Lung (tissue), 12 donors: Measurements from ENCODE around the gene DOCK3. TPM values are rescaled to one million over a fixed set of nuclear protein-coding genes. Genes with fewer than 3 reads are reported as not detected.

Experiments used
- ATAC-seq: fragments of 200-7000 bp; cut with Tn5 transposase; one replicate; pipeline ENCODE4 v1.9.1; 2020; ENCODE audit warnings: moderate number of reproducible peaks; ENCODE audit not compliant: insufficient read depth, low FRiP score
- DNase-seq, 3 donors: peaks; one replicate each; pipeline ENCODE4 v3.0.0-alpha.2; 2013 to 2017
- H3K27ac ChIP-seq, 2 donors: one replicate each; pipeline ENCODE4 v1.5.1; 2013; ENCODE audit warnings: mild to moderate bottlenecking in 2 of 2, moderate library complexity in 2 of 2, control low read depth in 1 of 2, inconsistent platforms in 1 of 2, low read depth in 1 of 2, low read length in 1 of 2
- H3K27me3 ChIP-seq, 3 donors: one replicate each; pipeline ENCODE4 v1.5.1; 2013; ENCODE audit warnings: low read length in 2 of 3; ENCODE audit not compliant: control insufficient read depth in 3 of 3, insufficient read depth in 3 of 3
- H3K36me3 ChIP-seq, 4 donors: one replicate each; pipeline ENCODE4 v1.5.1; 2013; ENCODE audit warnings: low read length in 4 of 4, mild to moderate bottlenecking in 1 of 4, moderate library complexity in 1 of 4; ENCODE audit not compliant: control insufficient read depth in 4 of 4, insufficient read depth in 4 of 4
- H3K4me1 ChIP-seq, 5 donors: one replicate each; pipeline ENCODE4 v1.5.1; 2013; ENCODE audit warnings: low read length in 5 of 5, mild to moderate bottlenecking in 2 of 5, moderate library complexity in 1 of 5; ENCODE audit not compliant: control insufficient read depth in 5 of 5, insufficient read depth in 5 of 5
- H3K4me3 ChIP-seq: one replicate; pipeline ENCODE4 v1.5.1; 2013; ENCODE audit warnings: mild to moderate bottlenecking, control low read depth, moderate library complexity
- H3K9ac ChIP-seq, 2 donors: one replicate each; pipeline ENCODE4 v1.5.1; 2013; ENCODE audit warnings: low read length in 2 of 2, control low read depth in 1 of 2; ENCODE audit not compliant: insufficient read depth in 1 of 2
- H3K9me3 ChIP-seq, 4 donors: one replicate each; pipeline ENCODE4 v1.5.1; 2013; ENCODE audit warnings: low read length in 3 of 4, mild to moderate bottlenecking in 1 of 4, moderate library complexity in 1 of 4; ENCODE audit not compliant: control insufficient read depth in 4 of 4, insufficient read depth in 3 of 4
- WGBS, 2 donors: extraction: QIAGEN DNeasy Blood & Tissue Kit; methylation state at CpG; one replicate each; pipeline ENCODE4 v1.1.7; 2013; 5-methylcytosine and 5-hydroxymethylcytosine counted together
- polyA plus RNA-seq, 2 donors: library from polyadenylated mRNA; stranded (reverse); fragments of 200-250 nt; gene quantifications; one replicate each; pipeline ENCODE4 v1.2.1, GENCODE V29; 2013
- total RNA-seq, 2 donors: library from RNA; depleted of rRNA in 1 of 2; stranded (reverse); fragments of >200 nt in 1 of 2; gene quantifications; one replicate each; pipeline ENCODE4 v1.2.1, GENCODE V29; 2014 to 2021
- TF ChIP-seq, protein P1 (sequence below): IDR thresholded peaks from 2 replicates; pipeline ENCODE4 v1.5.1; 2012; ENCODE audit warnings: mild to moderate bottlenecking; ENCODE audit errors: control extremely low read depth, extremely low read depth
- donor health status: control.
- donor health status: control.
- donor health status: Bipolar disorder and iron deficiency.
- donor health status: healthy.
- donor health status: DM: yes; HTN: yes; CAD: no.

DOCK3 gene
- total and polyA plus RNA-seq, 4 donors: 0.06 to 1.4 (median 0.34) TPM

DNA sequence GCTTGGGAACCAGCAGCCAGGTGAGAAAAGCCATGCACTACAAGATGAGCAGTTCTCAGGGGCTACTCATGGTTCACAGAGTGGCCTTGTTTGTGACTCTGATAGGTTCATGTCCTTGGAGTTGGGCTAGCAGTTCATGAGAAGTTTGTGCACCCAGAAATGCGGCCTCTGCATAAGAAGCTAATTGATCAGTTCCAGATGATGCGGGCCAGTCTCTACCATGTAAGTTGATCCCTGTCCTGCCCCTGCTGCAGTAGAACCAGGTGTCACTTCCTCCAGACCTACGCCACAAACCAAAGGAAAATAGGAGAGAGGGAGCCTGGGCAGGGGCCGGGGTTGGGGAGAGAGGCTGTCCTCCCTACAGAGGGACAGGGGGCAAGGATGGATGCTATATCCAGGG, 683.1 kb downstream of the DOCK3 start:
- TF ChIP-seq, protein P1, sequence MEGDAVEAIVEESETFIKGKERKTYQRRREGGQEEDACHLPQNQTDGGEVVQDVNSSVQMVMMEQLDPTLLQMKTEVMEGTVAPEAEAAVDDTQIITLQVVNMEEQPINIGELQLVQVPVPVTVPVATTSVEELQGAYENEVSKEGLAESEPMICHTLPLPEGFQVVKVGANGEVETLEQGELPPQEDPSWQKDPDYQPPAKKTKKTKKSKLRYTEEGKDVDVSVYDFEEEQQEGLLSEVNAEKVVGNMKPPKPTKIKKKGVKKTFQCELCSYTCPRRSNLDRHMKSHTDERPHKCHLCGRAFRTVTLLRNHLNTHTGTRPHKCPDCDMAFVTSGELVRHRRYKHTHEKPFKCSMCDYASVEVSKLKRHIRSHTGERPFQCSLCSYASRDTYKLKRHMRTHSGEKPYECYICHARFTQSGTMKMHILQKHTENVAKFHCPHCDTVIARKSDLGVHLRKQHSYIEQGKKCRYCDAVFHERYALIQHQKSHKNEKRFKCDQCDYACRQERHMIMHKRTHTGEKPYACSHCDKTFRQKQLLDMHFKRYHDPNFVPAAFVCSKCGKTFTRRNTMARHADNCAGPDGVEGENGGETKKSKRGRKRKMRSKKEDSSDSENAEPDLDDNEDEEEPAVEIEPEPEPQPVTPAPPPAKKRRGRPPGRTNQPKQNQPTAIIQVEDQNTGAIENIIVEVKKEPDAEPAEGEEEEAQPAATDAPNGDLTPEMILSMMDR: no peak
- WGBS, 2 donors: 69 to 72% methylated on average over 4 of the region's 4 CpGs
- Histone ChIP-seq H3K9ac (no peak overlapping the region), H3K27me3 (no peaks in the 10 kb centered on the region), H3K4me1 (peaks cover 0 to 9% (median 0%) of the 10 kb centered on the region in 5 donors), H3K4me3 (no peak overlapping the region), H3K27ac (no peak overlapping the region), H3K36me3 (no peaks in the 10 kb centered on the region), H3K9me3 (no peaks in the 10 kb centered on the region)
- ATAC-seq: no peak
- DNase-seq: no peak

DNA sequence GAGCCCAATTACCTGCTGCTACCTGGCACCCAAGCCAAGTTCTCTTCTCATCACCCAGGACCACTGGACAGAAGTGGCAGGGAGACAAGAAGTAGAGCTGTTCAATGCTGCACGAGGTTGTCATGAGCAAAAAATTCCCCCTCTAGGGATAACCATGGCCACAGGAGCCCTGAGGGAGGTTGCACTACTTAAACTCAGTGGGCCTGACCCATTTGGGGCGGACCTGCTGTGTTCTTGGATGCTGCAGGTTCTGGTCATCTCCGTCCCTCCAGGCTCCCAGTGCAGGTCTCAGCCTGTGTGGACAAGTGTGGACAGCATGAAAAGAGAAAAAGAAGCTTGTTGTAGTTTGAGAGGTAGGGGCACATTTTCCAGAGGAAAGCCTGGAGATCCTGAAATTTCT, 684.3 kb downstream of the DOCK3 start:
- DNase-seq: no peak

DNA sequence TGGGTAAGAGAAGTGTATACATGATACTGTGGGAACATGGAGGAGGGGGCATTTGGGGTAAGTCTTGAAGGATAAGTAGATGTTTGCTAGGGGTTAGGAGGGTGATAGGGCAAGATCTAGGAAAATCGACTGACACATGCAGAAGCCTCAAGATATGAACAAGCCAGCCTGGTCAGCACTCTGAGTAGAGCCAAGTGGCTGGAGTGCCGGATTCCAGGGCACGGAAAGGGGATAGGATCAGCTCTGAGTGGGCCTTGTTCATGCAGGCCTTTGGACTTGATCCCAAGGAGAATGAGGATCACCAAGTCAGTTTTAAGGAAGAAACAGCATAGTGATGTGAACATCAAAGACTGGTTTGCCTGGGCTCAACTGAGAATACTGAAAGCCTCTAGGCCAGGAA, 686.1 kb downstream of the DOCK3 start:
- Histone ChIP-seq H3K27me3 (no peaks in the 10 kb centered on the region), H3K4me3 (no peak overlapping the region), H3K9ac (no peak overlapping the region), H3K9me3 (no peaks in the 10 kb centered on the region), H3K27ac (no peak overlapping the region), H3K4me1 (peaks cover 0 to 6% (median 0%) of the 10 kb centered on the region in 5 donors), H3K36me3 (no peaks in the 10 kb centered on the region)
- 70 to 82% methylated on average over 3 of the region's 3 CpGs for WGBS, 2 donors
- DNase-seq (no peak), ATAC-seq (no peak)
- TF ChIP-seq, protein P1: no peak

More for the DNA sequence above, 684.3 kb downstream of the DOCK3 start:
- no peak overlapping the region for H3K27ac ChIP-seq
- H3K9me3 ChIP-seq: no peaks in the 10 kb centered on the region
- no peak overlapping the region for H3K4me3 ChIP-seq
- 82 to 87% methylated on average over 3 of the region's 3 CpGs for WGBS, 2 donors
- no peak for ATAC-seq
- H3K27me3 ChIP-seq: no peaks in the 10 kb centered on the region
- no peaks in the 10 kb centered on the region for H3K36me3 ChIP-seq
- no peak overlapping the region for H3K9ac ChIP-seq
- peaks cover 0 to 9% (median 0%) of the 10 kb centered on the region in 5 donors for H3K4me1 ChIP-seq
- TF ChIP-seq, protein P1: no peak

DNA sequence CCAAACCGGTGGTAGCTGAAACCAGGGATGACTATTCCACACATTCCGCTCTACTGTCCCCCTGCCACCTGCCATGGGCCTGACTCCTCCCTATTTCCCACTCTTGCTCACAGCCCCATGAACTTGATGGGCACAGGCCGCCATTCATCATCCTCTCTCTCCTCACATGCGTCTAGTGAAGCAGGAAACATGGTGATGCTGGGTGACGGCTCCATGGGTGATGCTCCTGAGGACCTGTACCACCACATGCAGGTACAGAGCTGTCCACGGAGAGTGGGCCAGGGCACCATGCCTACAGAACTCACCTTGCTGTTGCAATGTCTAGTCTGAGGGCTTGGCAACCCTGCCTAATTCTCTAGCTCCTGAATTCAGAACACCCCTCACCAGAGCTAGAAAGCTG, 687.0 kb downstream of the DOCK3 start:
- ATAC-seq: no peak
- Histone ChIP-seq H3K9ac (no peak overlapping the region), H3K36me3 (no peaks in the 10 kb centered on the region), H3K27ac (no peak overlapping the region), H3K4me1 (no peaks in the 10 kb centered on the region), H3K4me3 (no peak overlapping the region), H3K27me3 (no peaks in the 10 kb centered on the region), H3K9me3 (no peaks in the 10 kb centered on the region)
- WGBS, 2 donors: 94 to 95% methylated on average over 6 of the region's 6 CpGs
- TF ChIP-seq, protein P1: no peak
- DNase-seq: no peak
